Measurements from ENCODE around the gene PDLIM1. TPM values are rescaled to one million over a fixed set of nuclear protein-coding genes. Genes with fewer than 3 reads are reported as not detected.
"Not testable (repeated sequence)": the region's sequence is repeated elsewhere in the genome, so short reads cannot be mapped to it uniquely, and the experiment has no call there.

The PDLIM1 gene
- total and polyA plus RNA-seq, 2 experiments from 2014 or later: 111 to 233 TPM

DNA sequence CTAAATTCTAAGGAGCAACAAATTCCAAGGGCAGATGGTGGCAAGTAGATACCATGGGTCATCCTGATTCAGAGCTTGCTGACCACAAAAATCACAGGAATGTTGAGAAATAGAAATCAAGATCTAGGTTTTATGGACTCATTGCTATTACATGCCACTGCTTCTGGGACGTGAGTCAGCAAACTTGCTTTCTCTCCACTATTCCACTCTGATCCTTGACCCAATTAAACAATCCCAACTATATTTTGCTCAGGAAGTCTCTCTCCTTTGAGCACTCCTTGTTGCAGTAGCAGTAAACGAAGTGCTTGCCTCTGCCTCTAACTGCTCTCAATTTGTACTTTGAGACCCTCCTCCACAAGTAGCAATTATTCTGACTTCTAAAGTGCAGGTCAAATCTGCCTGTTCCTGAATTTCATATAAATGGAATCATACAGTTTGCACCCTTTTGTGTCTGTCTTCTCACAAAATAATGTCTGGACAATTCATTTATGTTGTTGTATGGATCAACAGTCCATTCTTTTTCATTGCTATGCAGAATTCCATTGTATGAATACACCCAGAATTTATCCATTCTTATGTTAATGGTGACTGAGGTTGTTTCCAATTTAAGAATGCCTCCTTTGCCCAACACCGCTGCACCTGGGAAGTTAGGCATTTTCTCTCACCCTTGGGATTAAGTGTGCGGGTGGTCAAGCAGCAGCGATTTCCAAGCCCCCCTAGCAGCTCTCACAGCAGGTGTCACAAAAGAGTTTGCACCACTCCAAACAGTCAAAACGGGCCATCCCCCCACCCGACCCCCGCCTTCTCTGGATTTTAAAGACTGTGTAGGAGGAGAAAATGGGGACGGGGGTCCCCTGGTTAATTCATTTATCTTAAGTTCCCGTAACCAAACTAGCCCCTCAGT, 60.8 kb downstream of the PDLIM1 start:
- H3K9me2 ChIP-seq (ENCODE audit: insufficient read depth): peaks cover 10% of the 10 kb centered on the region
- H3K4me3 ChIP-seq: peak overlapping the region; percentile 48
- DNase-seq (ENCODE audit: low spot score): peak; percentile 89
- H2AFZ ChIP-seq: no peak overlapping the region
- peak; percentile 65 for ATAC-seq
- H3K4me3 Mint-ChIP-seq: peak overlapping the region; percentile 76
- no peaks in the 10 kb centered on the region for H4K20me1 ChIP-seq (replicated peaks; ENCODE audit: insufficient read depth)
- H3K27ac ChIP-seq (ENCODE audit: low read depth): peak overlapping the region; percentile 100
- H3F3A ChIP-seq (replicated peaks; ENCODE audit: low read depth): peaks cover 21% of the 10 kb centered on the region
- no peaks in the 10 kb centered on the region for H3K36me3 ChIP-seq (ENCODE audit: insufficient read depth)
- peaks cover 47% of the 10 kb centered on the region for H3K4me1 Mint-ChIP-seq
- TF ChIP-seq ZNF114 (CRISPR knock-in tag; IDR thresholded peaks at IDR 0.05): no peak
- TF ChIP-seq, protein P1, sequence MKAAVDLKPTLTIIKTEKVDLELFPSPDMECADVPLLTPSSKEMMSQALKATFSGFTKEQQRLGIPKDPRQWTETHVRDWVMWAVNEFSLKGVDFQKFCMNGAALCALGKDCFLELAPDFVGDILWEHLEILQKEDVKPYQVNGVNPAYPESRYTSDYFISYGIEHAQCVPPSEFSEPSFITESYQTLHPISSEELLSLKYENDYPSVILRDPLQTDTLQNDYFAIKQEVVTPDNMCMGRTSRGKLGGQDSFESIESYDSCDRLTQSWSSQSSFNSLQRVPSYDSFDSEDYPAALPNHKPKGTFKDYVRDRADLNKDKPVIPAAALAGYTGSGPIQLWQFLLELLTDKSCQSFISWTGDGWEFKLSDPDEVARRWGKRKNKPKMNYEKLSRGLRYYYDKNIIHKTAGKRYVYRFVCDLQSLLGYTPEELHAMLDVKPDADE (IDR thresholded peaks at IDR 0.05): peak; percentile 26; the same call in 1 of the 2 replicates
- TF ChIP-seq NANOG (IDR thresholded peaks at IDR 0.05; ENCODE audit: borderline replicate concordance): peak; percentile 96
- no peaks in the 10 kb centered on the region for H3K27me3 ChIP-seq (ENCODE audit: insufficient read depth)
- H3K27ac Mint-ChIP-seq: peak overlapping the region; percentile 98
- H3K36me3 Mint-ChIP-seq (ENCODE audit: low read depth): peaks cover 41% of the 10 kb centered on the region
- peaks cover 15% of the 10 kb centered on the region for H3K4me1 ChIP-seq (ENCODE audit: insufficient read depth)
- no peaks in the 10 kb centered on the region for H3K79me2 ChIP-seq (replicated peaks; ENCODE audit: insufficient read depth)
- peak overlapping the region; percentile 77 for H3K4me2 ChIP-seq
- H3K27me3 Mint-ChIP-seq (ENCODE audit: insufficient read depth, low read depth, poor library complexity): peaks cover 10% of the 10 kb centered on the region
- H3K9me3 Mint-ChIP-seq: peaks cover under 1% of the 10 kb centered on the region; the same call in 1 of the 3 replicates

DNA sequence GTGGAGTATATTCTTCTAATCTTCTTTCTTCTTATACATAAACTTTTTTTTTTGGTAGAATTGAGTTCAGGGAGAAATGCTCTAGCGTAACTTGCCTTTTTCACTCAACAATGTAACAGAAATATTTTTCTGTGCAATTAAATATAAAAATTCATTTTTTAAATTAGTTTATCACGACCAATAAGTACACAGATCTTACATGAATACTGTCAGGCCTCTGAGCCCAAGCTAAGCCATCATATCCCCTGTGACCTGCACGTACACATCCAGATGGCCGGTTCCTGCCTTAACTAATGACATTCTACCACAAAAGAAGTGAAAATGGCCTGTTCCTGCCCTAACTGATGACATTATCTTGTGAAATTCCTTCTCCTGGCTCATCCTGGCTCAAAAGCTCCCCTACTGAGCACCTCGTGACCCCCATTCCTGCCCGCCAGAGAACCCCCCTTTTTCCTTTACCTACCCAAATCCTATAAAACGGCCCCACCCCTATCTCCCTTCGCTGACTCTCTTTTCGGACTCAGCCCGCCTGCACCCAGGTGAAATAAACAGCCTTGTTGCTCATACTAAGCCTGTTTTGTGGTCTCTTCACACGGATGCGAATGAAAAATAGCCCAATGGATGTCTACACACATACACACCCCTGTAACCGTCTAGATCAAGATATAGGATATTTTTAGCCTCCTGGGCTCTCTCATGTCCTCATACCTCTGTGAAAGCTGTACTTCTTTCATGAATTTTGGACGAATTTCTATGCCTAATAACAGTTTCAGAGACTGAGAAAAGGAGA, 61.7 kb downstream of the PDLIM1 start:
- not testable (repeated sequence) for H4K20me1 ChIP-seq (replicated peaks; ENCODE audit: insufficient read depth); ATAC-seq; H3K9me2 ChIP-seq (ENCODE audit: insufficient read depth); DNase-seq (ENCODE audit: low spot score); H3K27me3 ChIP-seq (ENCODE audit: insufficient read depth); H3K9me3 Mint-ChIP-seq; H3K36me3 ChIP-seq (ENCODE audit: insufficient read depth); H2AFZ ChIP-seq; H3K27me3 Mint-ChIP-seq (ENCODE audit: insufficient read depth, low read depth, poor library complexity); H3K79me2 ChIP-seq (replicated peaks; ENCODE audit: insufficient read depth)
- peak overlapping the region; percentile 100 for H3K27ac ChIP-seq (ENCODE audit: low read depth)
- Mint-ChIP-seq H3K27ac (peak overlapping the region; percentile 98), H3K36me3 (ENCODE audit: low read depth) (peaks cover 46% of the 10 kb centered on the region), H3K4me3 (peak overlapping the region; percentile 76), H3K4me1 (peaks cover 45% of the 10 kb centered on the region)
- H3K4me3 ChIP-seq: peak overlapping the region; percentile 48; the same call in 1 of the 2 replicates
- peaks cover 21% of the 10 kb centered on the region for H3F3A ChIP-seq (replicated peaks; ENCODE audit: low read depth)
- peak overlapping the region; percentile 9 for H3K4me2 ChIP-seq
- peaks cover 14% of the 10 kb centered on the region for H3K4me1 ChIP-seq (ENCODE audit: insufficient read depth)

DNA sequence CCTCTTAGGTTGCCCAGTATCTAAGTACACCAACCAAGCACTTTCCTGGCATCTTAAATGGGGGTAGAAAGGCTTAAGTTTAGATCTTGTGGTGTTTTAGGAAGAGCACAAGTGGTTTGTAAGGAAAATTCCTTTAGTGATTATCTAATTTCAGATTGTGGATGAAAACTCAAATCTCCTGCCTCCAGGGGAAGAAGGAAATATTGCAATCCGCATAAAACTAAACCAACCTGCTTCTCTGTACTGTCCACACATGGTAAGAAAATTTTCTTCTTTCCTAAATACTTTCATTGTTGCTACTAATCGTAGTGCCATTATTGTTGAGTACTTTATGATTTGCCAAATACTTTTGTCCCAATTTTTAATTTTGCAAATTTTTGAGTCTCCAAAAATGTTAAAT, 65.7 kb downstream of the PDLIM1 start:
- H2AFZ ChIP-seq: no peak overlapping the region
- peaks cover 13% of the 10 kb centered on the region; the same call in 1 of the 2 replicates for H3F3A ChIP-seq (replicated peaks; ENCODE audit: low read depth)
- ATAC-seq: no peak
- no peak overlapping the region for H3K27ac ChIP-seq (ENCODE audit: low read depth)
- peaks cover 17% of the 10 kb centered on the region for H3K4me1 ChIP-seq (ENCODE audit: insufficient read depth)
- H3K4me2 ChIP-seq: no peak overlapping the region
- H3K9me2 ChIP-seq (ENCODE audit: insufficient read depth): no peaks in the 10 kb centered on the region
- no peaks in the 10 kb centered on the region for H3K27me3 ChIP-seq (ENCODE audit: insufficient read depth)
- DNase-seq (ENCODE audit: low spot score): no peak
- Mint-ChIP-seq H3K9me3 (peaks cover 14% of the 10 kb centered on the region; the same call in 2 of the 3 replicates), H3K4me1 (peaks cover 41% of the 10 kb centered on the region), H3K4me3 (no peak overlapping the region), H3K36me3 (ENCODE audit: low read depth) (peaks cover 57% of the 10 kb centered on the region), H3K27me3 (ENCODE audit: insufficient read depth, low read depth, poor library complexity) (peaks cover 2% of the 10 kb centered on the region), H3K27ac (no peak overlapping the region)
- H3K36me3 ChIP-seq (ENCODE audit: insufficient read depth): no peaks in the 10 kb centered on the region; the same call in 1 of the 2 replicates
- no peak overlapping the region for H3K4me3 ChIP-seq
- TF ChIP-seq POLR2AphosphoS5 (IDR thresholded peaks at IDR 0.05; ENCODE audit: low read depth) (no peak), ZNF114 (CRISPR knock-in tag; IDR thresholded peaks at IDR 0.05) (no peak), ZNF331 (CRISPR knock-in tag; IDR thresholded peaks at IDR 0.05; ENCODE audit: low read depth) (no peak)
- TF ChIP-seq, protein P2, sequence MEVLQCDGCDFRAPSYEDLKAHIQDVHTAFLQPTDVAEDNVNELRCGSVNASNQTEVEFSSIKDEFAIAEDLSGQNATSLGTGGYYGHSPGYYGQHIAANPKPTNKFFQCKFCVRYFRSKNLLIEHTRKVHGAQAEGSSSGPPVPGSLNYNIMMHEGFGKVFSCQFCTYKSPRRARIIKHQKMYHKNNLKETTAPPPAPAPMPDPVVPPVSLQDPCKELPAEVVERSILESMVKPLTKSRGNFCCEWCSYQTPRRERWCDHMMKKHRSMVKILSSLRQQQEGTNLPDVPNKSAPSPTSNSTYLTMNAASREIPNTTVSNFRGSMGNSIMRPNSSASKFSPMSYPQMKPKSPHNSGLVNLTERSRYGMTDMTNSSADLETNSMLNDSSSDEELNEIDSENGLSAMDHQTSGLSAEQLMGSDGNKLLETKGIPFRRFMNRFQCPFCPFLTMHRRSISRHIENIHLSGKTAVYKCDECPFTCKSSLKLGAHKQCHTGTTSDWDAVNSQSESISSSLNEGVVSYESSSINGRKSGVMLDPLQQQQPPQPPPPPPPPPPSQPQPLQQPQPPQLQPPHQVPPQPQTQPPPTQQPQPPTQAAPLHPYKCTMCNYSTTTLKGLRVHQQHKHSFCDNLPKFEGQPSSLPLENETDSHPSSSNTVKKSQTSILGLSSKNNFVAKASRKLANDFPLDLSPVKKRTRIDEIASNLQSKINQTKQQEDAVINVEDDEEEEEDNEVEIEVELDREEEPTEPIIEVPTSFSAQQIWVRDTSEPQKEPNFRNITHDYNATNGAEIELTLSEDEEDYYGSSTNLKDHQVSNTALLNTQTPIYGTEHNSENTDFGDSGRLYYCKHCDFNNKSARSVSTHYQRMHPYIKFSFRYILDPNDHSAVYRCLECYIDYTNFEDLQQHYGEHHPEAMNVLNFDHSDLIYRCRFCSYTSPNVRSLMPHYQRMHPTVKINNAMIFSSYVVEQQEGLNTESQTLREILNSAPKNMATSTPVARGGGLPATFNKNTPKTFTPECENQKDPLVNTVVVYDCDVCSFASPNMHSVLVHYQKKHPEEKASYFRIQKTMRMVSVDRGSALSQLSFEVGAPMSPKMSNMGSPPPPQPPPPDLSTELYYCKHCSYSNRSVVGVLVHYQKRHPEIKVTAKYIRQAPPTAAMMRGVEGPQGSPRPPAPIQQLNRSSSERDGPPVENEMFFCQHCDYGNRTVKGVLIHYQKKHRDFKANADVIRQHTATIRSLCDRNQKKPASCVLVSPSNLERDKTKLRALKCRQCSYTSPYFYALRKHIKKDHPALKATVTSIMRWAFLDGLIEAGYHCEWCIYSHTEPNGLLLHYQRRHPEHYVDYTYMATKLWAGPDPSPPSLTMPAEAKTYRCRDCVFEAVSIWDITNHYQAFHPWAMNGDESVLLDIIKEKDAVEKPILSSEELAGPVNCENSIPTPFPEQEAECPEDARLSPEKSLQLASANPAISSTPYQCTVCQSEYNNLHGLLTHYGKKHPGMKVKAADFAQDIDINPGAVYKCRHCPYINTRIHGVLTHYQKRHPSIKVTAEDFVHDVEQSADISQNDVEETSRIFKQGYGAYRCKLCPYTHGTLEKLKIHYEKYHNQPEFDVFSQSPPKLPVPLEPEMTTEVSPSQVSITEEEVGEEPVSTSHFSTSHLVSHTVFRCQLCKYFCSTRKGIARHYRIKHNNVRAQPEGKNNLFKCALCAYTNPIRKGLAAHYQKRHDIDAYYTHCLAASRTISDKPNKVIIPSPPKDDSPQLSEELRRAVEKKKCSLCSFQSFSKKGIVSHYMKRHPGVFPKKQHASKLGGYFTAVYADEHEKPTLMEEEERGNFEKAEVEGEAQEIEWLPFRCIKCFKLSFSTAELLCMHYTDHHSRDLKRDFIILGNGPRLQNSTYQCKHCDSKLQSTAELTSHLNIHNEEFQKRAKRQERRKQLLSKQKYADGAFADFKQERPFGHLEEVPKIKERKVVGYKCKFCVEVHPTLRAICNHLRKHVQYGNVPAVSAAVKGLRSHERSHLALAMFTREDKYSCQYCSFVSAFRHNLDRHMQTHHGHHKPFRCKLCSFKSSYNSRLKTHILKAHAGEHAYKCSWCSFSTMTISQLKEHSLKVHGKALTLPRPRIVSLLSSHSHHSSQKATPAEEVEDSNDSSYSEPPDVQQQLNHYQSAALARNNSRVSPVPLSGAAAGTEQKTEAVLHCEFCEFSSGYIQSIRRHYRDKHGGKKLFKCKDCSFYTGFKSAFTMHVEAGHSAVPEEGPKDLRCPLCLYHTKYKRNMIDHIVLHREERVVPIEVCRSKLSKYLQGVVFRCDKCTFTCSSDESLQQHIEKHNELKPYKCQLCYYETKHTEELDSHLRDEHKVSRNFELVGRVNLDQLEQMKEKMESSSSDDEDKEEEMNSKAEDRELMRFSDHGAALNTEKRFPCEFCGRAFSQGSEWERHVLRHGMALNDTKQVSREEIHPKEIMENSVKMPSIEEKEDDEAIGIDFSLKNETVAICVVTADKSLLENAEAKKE (CRISPR knock-in tag; IDR thresholded peaks at IDR 0.05): no peak
- H4K20me1 ChIP-seq (replicated peaks; ENCODE audit: insufficient read depth): no peaks in the 10 kb centered on the region
- no peaks in the 10 kb centered on the region for H3K79me2 ChIP-seq (replicated peaks; ENCODE audit: insufficient read depth)
